Testis (tissue), 2 donors: ENCODE measurements around the gene NFKB1.

Experiments used
- CTCF ChIP-seq, 3 experiments: fragments of 450-650 bp in 2 of 3; fragments of 200-600 bp in 1 of 3; sonication (generic) in 1 of 3; IDR thresholded peaks; one replicate each; pipeline ENCODE4 v1.5.1; 2016 to 2019; ENCODE audit warnings: antibody characterized with exemption in 3 of 3, mild to moderate bottlenecking in 2 of 3, moderate library complexity in 1 of 3
- POLR2A ChIP-seq: fragments of 450-650 bp; IDR thresholded peaks from one replicate; pipeline ENCODE4 v1.6.1; 2017; ENCODE audit warnings: antibody characterized with exemption, mild to moderate bottlenecking, moderate library complexity

- TF ChIP-seq POLR2A (no peak), CTCF (IDR thresholded peaks at IDR 0.05) (no peak)
Measured at GRCh38 chr4:102494603-102495002, 6.6 kb upstream of the NFKB1 start.
